Suppressor macrophage treated with lipopolysaccharide for 1 hour (primary cell): ENCODE measurements around the gene ST8SIA2.
"Not testable (repeated sequence)": the region's sequence is repeated elsewhere in the genome, so short reads cannot be mapped to it uniquely, and the experiment has no call there.

ENCODE experiments used
- DNase-seq, 3 donors: peaks; one replicate each; pipeline ENCODE4 v3.0.0-alpha.2; 2020 to 2022

ST8SIA2 gene

GRCh38 chr15:92444631-92445030, 51.0 kb downstream of the ST8SIA2 start:
- no peak for DNase-seq

DNA sequence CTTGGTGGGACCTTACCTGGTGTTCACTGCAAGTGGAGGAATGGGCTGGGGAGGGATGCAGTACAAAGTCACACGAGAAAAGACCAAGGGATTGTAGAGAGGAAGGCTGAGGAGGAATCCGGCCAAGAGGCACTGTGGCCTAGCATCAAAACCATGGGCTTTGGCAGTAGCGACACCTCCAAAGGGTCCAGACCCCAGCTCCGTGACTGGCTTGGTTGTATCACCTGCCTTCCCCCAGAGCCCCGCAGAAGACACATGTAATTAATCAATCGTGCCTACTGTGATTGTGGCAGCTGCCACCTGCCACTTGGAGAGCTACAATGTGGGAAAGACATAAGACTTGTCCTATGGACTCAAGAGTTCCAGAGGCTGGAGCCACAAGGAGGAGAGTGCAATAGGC, 54.7 kb downstream of the ST8SIA2 start:
- no peak for DNase-seq

- no peak for DNase-seq
These were observed 55.8 kb downstream of the ST8SIA2 start for GRCh38 chr15:92449476-92449875.

- no peak for DNase-seq
These were observed 57.6 kb downstream of the ST8SIA2 start for GRCh38 chr15:92451225-92451825.

DNA sequence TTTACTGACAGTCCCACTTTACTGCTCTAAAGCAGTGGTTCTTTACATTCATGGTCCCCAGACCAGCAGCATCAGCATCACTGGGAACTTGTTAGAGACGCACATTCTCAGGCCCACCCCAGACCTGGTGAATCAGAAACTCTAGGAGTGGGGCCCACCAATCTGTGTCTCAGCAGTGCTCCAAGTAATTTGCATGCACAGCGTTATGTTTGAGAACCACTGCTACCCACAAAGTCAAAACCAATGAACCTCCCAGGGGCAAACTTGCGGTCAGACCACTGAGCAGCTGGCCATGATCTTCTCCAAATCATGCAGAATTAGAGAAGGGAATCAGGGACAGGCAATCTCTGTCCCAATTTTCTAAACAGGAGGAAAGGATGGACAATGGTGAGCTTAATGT, 58.5 kb downstream of the ST8SIA2 start:
- DNase-seq: no peak

GRCh38 chr15:92453607-92454006, 59.9 kb downstream of the ST8SIA2 start:
- DNase-seq: no peak

- DNase-seq: no peak
These were observed 60.9 kb downstream of the ST8SIA2 start for GRCh38 chr15:92454555-92455105.

DNA sequence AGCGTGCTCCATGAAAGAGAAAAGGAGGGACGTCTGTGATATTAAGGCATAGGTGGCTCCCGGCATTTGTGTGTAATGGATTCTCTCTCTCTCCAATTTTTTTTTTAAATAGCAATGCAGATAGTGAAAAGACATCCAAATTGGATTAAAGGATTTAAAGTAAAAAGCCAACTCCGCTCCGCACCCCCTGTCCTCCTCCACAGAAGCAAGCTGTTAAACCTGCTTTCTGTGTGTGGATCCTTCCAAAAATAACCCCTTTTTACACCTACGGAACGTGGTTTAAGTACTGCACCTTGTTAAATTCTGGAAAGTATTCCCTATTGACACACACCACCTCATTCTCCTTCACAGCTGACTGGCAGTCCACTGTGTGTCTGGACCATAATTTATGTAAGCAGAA, 61.6 kb downstream of the ST8SIA2 start:
- DNase-seq: no peak

DNA sequence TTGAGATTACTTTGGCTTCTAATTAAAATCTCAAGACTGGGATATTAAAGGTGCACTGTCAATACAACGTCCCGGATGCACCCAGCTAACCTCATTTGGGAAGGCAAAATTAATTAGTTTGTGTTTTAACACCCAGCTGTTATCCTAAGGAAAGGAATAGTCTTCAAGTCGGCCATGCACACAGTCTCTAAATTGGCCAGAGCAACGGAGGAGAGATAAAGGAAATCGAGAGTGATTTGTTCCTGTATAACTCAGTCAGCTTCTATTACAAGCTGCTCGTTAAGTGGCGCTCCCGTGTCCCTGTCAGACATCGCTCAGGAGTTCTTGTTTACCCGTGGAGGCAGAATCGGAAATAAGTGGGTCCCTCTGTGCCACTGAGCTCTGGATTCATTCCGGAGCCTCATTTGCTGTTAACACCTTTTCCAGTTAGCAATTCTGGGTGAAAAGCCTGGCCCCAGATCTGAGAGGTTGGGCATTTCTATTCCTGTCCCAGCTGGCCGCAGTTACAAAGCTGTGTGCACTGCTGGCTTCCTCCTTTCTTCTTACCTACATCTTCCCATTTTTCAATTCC, 63.9 kb downstream of the ST8SIA2 start:
- no peak for DNase-seq

GRCh38 chr15:92460023-92460422, 66.3 kb downstream of the ST8SIA2 start:
- DNase-seq: no peak

DNA sequence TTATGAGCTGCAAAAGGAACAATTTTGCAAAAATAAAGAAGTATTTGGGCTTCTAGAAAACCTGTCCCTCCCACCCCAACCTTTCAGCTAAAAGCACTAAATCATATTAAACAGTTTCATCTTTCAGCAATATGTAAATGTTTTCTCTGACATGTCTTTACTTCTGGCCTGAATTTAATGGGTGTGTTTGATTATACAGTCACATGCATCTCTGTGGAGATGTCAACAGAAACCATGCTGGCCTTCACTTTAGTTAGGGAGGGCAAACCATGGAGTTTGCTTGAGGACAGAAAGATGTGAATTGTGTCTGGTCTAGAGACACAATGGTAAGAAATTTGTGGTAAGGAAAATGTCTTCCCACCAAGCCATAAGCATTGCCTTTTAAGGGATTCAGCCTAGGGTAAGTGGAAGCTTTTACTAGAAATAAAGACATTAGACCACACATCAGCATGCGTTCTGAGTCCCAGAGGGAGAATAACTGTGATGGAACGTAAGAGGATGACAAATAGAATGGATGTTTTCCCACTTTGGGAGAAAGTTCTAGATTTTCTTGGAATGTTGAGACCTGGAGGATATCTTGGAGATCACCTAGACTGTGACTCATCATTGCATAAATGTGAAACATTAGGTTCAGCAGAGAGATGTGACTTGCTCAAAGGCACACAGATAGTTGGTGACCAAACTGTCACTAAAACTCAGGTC, 68.9 kb downstream of the ST8SIA2 start:
- DNase-seq: no peak

DNA sequence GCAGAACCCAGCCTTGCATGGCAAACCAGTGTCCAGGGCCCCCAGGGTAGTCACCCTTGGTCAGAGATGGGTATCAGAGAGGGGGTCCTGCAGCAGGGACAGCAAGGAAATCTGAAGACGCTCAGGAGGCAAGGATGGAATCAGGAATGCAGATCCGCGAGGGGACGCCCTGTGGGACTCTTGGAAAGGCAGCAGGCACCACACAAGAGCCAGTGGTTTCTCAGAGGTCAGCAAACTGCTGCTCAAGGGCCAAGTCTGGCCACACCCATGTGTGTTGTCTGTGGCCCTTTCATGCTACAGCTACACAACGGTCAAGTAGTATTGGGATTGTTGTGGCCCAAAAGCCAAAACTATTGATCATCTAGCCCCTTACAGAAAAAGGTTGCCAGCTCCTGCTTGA, 69.7 kb downstream of the ST8SIA2 start:
- DNase-seq: no peak

DNA sequence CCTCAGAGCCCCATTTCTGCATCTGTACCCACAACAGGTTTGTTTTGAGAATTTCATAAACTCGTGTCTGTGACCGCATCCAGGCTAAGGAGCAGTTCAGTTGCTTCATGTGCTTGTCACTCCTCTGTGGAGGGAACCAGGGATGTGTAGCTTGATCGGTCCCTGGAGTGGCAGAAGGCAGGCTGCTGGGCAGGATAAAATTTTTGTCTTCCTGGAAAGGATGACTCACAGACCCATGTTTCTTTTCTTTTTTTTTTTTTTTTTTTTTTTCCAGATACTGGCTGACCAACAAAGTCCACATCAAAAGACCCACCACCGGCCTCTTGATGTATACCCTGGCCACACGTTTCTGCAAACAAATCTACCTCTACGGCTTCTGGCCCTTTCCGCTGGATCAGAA, 70.1 kb downstream of the ST8SIA2 start:
- no peak for DNase-seq

- no peak for DNase-seq
These were observed 73.2 kb downstream of the ST8SIA2 start for GRCh38 chr15:92466834-92467233.

GRCh38 chr15:92467245-92467644, 73.6 kb downstream of the ST8SIA2 start:
- no peak for DNase-seq

- no peak for DNase-seq
These were observed 75.3 kb downstream of the ST8SIA2 start for GRCh38 chr15:92468991-92469390.

GRCh38 chr15:92471288-92471687, 77.6 kb downstream of the ST8SIA2 start:
- no peak for DNase-seq

GRCh38 chr15:92473756-92474155, 80.1 kb downstream of the ST8SIA2 start:
- no peak for DNase-seq

GRCh38 chr15:92479730-92480129, 86.0 kb downstream of the ST8SIA2 start:
- DNase-seq: not testable (repeated sequence)

DNA sequence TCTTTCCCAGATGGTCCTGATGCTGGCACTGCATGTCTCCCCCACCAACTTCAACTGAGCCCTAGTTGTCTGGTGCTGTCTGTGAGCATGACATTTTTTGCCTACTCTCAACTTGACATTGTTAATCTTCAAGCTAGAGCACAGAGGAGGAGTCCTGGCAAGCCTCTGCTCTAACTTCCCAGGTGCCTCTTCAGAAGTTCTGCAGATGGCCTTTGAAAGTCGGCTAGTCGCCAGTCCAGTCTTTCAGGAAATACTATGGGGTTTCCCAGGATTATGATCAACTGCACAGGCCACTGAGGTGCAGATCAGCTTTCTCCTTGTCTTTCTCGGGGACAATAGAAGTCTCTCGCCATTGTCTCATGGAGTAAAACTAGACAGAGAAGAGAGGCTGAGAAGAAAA, 86.7 kb downstream of the ST8SIA2 start:
- no peak for DNase-seq

GRCh38 chr15:92485441-92485840, 91.8 kb downstream of the ST8SIA2 start:
- DNase-seq: no peak

DNA sequence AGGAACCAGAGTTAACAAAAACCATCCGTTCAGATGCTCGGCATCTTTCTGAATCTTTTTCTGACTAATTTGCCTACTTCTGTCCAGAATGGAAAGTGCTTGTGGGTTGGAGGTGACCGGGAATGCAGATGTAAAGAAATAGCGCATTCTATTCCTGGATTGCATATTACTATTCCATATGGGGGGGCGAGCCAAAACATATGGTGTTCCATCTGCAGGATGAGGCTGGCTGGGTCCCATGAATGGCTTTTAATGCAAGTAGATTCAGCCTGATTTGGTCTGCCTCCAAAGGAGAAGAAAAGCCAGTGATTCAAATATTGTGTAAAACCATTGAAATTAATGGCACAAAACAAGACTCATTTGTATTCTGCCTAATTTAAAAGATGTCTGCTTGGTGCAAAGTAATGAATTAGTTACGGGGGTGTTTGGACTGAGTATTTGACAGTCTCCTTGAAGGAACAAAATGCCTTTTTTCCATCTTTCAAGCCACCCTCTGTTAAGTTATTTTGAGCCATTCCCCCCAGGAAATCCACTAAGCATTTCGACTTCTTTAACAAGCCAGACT, 99.0 kb downstream of the ST8SIA2 start:
- no peak for DNase-seq

DNA sequence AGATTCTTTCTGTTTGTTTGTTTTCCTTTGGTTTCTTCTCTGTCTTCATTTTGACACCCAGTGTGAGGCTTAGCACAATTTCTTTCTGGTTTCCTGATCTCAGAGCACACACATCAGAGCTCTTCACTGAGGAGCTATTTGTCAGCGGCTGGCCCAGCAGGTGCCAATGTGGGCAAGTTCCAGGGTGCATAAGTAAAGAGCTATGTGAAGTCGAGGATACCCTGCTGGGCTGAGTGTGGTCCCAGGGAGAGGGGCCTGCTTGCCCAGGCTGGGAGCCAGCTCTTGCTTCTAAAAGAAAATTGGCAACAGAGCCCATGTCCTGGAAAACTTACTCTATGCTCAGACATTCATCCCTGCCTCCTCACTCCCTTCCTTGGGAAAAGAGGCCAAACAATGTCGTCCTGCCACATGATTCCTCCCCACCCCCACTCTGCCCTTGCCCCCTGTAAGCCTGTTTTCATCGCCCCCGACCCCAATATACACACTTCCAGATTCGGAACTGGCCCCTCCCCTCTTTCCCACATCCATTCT, 101.2 kb downstream of the ST8SIA2 start:
- no peak for DNase-seq

DNA sequence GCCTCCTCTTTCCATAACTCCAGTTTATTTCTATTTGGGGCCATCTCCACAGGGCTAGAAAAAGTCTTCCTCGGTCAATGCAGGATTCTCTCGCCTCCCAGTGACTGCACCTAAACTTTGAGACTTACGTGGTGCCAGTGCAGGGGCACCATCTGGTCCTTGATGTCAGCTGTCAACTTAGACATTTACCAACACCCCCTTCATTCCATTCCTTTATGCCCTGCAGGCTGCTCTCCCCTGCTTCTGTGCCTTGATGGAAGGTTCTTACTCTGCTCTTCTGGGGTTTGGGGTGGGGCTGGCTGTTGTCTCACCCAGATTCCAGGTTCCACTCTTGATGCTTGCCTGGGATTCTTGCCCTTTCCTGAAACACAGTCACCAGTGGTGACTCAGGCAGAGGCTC, 101.8 kb downstream of the ST8SIA2 start:
- DNase-seq: peak in 1 of 3 donors; percentile 1
